HG02571 (cell line): Measurements from ENCODE around the gene ATRN.

Source experiments
- ATAC-seq: cut with Tn5 transposase; IDR thresholded peaks from one replicate; pipeline ENCODE4 v1.9.1; 2021; ENCODE audit warnings: mild to moderate bottlenecking, moderate library complexity; ENCODE audit not compliant: unreplicated experiment

The ATRN gene

DNA sequence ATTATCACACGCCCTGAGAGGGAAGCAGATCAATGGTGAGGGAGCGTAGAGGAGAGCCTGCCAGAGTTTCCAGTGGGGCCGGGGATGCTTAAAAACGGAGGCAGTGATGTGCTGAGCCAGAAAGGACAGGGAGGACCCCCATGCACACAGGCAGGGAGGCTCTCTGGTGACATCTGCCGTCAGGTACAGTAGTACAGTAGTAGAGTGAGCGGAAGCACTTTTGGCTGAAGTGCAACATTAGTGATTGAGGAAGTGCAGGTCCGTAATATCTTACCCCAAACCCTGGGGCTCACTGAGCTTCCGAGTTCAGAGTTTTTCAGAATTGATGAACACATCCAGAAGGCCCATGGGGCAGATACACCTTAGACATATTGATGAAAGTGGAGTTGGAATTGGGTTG lies 150.3 kb downstream of the ATRN start:
- no peak for ATAC-seq

DNA sequence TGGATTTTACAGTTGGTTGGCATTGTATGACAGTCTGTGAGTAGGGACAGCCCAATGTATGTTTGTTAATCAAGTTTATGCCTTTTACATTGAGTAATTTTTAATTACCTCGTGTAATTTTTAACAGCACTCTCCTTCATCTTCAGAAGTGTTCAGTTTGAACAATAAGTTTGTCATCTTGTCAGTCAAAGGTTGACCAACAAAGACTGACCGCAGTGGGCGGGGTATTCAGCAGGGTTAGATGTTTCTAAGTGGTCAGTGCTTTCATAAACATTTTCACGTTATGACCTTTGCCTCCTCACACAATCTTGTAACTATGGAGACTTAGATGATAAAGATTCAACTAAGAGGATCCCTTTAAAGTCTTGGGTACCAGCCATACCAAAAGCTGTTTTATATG lies 151.6 kb downstream of the ATRN start:
- ATAC-seq = no peak

DNA sequence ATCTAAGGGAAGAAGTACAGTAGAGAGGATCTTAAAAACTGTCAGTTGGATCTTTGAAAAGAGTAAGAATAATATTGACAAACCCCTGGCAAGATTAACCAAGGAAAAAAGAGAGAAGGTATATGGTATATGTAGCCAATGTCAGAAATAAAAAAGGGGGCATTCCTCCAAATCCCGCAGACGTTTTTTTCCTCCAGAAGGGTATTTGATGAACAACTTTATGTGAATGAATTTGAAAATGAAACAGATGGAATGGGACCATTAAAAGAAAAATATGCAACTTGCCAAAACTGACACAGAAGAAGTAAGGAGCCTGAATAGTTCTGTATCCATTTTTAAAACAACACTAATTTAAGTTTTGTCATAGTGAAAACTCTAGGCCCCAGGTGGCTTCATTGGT lies 156.7 kb downstream of the ATRN start:
- ATAC-seq = no peak

DNA sequence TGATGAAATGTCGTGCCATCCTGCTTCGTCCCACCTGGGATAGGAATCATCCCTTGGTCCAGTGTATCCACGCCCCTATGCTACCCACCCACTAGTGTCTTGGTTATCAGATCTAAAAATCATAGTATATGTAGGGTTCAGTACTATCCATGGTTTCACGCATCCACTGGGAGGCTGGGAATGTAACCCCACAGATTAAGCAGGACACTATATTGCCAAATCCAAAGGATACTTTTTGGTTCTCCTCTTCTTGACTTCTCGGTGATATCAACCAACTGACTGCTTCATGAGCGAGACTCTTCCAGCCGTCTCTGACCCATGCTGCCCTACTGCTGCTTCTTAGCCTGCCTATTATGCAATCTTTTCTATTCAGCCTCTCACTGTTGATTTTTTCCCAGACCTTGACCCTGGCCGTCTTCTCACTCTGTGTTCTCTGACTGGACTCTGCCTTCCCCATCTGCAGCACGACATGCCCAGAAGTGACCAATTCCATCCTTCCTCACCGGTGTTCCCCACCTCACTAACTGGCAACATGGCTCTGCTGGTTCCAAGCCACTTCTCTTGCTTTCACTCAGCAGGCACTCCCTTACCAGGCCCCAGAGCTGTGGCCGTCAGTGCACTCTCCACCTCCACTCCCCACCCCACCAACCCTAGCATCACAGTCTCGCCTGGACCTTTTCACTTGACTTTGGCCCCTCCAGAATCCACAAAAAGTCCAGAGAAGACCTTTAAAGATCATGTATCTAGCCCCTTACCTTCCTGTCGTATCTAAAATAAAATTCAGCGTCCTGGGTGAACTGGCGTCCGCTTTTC lies 157.9 kb downstream of the ATRN start:
- no peak for ATAC-seq

DNA sequence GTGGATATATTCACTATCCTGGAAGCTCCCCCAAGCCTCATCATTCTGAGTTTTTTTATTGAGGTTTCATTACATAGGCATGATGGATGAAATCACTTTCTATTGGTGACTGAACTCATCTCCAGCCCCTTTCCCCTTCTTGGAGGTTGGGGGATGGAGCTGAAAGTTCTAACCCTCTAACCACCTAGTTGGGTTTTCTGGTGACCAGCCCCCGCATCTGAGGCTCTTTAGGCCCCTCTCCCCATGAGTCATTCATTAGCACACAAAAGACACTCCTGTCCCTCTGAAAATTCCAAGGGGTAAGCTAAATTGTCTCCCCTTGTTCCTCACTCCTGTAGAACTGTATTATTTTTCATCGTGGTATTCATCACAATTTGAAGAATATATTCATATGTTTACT lies 159.1 kb downstream of the ATRN start:
- ATAC-seq = no peak

DNA sequence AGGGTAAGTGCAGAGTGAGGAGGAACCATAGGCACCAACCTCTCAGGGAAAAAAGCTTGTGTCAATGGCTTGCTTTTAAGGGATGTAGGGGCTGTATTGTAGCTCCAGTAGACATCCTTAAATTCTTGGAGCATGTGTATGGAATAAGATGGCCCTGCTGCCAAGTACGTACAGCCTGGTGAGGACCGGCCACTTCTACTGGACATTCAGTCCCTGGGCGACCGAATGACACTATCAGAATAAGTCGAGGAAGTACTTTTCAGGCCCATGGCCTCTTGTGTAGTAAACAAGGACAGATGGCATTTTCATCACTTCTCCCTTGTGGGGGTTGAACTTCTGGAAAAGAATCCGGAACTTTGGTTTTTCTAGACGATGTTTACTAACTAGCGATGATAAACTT lies 159.6 kb downstream of the ATRN start:
- no peak for ATAC-seq

DNA sequence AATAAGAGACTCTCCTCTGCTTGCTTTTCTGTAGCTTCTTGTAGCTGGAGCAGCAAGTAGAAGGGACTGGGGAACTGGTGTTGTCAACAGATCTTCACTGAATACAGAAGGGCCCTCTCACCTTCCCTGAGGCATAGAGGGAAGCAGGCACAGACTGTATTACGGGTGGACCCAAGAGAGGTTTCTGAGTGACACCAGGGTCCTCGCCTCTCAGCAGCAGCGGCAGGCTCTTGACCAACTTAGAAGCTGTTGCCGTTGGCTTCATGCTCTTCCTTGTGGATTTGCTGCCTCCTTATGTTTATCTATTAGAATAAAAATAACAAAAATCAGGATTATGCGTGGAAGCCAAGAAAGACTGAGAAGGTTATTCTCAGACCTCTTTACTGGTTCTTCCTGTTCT lies 160.7 kb downstream of the ATRN start:
- no peak for ATAC-seq

DNA sequence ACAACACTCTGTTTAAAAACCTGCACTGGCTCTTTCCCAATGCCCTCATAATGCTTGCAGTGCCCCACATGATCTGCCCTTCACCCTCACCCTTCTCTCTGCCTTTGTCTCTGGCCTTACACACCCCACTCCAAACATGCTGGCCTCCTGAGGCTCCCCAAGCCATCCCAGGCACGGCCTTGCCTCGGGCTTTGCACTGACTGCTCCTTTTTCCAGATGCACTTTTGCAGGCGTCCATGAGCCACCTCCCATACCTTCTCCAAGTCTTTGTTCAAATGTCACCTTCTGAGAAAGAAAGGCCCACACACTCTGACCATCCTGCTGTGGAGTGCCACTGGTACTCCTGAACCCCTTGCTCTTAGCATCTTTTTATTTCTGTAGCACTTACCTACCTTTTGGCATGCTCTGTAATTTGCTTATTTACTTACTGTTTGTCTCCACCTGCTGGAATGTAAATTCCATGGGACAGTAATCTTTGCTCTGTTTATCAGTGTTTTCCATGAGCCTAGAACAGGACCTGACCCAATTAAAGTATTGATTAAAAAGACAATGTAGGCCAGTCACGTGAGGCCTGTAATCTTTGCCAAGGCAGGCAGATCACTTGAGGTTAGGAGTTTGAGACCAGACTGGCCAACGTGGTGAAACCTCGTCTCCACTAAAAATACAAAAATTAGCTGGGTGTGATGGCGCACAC lies 161.6 kb downstream of the ATRN start:
- no peak for ATAC-seq

DNA sequence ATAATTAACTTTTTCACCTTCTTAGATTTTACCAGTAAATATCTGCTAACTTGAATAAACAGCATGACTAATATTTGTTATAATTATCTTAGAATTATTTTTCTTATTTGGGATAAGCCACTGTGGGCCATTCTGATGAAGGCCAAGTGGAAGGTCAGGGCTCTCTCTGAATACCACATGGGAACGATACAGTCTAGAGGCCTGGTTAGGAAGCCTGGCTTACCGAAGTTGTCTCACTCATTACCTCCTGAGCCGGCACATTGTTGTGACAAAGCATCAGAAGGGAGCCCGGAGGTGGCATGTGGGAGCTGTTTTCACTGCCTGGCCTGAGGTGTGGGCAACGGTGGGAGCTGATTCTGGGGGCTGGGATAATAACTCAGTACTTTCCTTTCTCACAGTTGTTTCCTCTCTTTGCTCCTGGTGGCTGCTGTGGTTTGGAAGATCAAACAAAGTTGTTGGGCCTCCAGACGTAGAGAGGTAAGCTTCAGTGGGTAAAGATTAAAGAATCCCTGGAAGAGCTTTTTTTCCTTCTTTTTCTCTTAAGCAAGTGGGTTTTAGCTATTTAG lies 163.2 kb downstream of the ATRN start:
- ATAC-seq = no peak

DNA sequence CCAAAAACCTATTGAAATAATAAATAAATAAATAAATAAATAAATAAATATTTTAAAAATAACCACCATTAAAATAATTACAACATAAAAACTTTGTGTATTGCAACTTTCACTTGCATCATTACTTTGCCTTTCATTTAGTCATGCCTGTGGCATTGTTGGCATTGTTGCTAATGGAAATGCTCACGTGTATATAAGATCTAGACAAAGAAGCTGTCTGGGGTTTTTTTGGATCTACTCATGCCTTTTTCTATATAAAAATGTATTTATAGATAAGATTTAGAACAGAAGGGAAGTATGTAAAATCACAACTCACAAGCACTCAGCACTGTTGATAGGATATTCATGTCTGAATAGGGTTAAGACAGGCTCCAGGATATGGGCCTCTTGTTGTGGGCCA lies 164.5 kb downstream of the ATRN start:
- ATAC-seq = no peak

DNA sequence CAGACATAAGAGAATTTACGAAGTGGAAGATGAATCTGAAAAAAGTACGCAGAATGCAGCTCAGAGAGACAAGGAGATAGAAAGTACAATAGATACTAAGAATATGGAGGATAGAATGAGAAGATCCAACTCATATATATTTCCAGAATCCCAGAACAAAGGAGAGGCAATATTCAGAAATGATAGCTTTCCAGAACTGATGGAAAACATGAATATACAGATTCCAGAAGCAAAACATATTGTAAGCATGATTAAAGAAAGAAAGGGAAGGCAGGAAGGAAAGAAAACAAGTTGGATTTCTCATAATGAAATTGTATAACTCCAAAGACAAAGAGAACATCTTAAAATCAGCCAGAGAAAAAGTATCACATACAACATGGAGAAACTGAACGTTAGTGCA lies 169.4 kb downstream of the ATRN start:
- ATAC-seq = no peak

DNA sequence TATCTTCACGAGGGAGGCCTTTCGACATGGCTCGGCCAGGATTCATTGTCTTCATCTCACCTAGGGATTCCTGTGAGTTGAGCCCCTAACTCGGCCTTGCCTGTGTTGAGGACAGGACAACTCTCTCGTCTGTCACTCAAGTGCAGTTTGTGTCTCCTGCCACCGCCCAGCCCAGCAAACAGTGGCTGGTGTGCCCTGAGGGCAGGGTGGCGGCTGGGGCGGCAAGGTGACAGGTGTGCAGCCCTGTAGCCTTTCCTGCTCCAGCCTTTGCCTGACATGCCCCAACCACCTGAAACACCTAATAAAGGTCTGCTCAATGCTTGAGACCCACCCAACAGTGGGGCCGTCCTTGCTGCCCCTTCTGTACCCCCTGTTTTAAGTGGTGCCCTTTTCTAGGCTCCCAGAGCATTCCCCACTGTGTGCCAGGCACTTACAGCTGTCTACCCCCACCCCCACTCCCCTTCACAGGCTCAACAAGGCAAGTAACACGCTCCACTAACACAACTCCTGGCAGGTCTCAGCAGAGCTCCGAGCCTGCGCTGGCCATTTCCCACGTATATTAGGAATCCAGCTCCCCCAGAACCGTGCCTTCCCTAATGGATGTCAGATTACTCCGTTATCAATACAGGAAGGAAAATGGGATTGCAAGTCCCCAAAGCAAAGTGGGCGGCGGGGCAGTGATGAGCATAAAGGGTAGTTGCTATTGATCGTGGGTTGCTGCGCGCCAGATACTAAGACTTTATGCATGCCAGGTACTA lies 174.7 kb downstream of the ATRN start:
- ATAC-seq = no peak

DNA sequence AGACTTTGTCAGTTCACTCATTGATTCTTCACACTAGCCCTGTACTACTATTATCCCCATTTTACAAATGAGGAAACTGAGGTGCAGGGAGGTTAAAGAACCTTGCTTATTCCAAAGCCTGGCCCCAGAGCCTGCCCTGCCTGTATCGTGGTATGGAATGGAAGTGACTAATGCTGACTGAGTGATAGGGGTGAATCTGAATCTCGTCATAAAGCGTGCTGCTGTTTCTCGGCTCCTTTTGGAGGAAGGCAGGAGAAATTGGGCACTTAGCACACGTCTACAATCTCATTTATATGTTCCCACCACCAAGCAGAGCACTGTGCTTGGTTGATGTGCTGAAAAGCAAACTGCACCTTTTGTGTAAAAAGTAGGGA lies 175.2 kb downstream of the ATRN start:
- no peak for ATAC-seq

DNA sequence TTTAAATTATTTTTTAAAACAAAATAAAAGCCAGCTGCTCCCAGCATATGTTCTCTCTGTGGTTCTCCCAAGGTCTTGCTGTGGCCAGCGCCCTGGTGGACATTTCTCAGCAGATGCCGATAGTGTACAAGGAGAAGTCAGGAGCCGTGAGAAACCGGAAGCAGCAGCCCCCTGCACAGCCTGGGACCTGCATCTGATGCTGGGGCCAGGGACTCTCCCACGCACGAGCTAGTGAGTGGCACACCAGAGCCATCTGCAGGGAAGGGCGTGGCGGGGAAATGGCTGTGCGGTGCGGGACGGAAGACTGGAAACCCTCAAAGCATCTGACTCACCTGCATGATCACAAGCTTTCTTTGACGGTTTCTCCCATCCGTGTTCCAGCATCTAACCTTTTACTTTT lies 175.8 kb downstream of the ATRN start:
- ATAC-seq = no peak

DNA sequence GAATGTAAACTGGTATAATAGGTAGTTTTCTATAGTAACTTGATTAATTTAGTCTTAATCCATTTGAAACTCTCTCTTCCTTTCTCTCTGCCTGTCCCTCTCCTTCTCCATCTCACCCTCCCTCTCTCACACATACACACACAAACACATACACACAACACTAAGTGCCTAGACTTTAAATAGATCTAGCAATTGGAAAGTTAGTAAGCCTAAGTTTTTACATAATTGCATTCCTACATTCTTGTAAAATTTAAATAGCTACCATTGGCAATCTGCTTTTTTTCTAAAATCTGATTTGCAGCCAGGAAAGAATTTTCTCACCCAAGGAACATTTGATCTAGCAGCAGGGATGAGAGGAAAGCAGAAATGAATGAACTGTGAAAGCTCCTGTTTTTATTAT lies 176.7 kb downstream of the ATRN start:
- ATAC-seq = no peak

DNA sequence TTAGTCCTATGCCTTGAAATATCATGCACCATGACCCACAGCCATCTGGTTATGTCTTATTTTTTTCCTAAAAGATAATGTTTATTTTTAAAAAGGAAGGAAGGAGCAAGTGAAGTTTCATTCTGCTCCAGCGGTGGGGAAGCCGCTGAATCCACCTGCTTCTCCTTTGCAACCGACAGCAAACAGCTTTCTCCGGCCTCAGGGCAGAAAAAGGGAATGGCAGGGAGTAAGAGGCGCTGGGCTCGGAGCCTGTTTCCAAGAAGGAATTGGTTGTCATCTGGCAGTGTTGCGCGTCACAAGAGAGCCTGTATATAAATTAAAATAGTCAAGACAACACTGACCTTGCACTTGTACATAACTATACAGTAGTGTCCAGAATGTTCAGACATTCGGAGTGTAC lies 178.1 kb downstream of the ATRN start:
- no peak for ATAC-seq

DNA sequence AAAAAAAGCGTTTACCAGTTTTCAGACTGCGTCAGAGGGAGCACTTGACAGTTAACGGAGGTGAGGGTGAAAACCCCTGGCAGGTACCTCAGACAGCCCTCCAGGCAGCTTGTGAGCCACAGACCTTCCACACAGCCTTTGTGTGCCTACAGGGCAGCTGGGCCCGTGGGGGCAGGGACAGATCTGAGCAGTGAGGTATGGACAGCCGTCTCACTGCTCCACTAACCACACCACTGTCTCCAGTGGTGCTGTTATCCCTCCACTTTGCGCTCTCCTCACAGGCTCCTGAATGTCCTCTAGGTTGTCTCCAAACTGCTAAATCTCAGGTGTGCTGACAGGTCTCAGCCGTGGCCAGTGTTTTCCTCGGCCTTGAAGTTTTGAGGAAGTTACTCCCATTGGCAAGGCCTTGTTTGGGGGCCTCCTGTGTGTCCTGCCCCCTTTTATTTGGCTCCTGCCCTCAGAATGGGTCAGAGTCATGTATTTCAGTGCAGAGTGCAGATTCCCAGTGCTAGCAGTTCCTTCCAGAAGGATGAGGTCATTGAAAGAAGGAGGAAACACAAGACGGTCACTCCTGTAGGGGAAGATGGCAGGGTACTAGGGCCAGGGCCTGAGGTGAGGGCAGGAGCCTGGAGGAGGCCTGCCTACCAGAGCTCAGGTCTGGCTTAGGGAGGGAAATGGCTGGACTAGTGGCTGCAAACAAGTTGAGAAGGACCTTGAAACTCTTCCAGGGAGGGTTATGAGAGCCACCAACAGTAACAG lies 180.6 kb downstream of the ATRN start:
- ATAC-seq = no peak

DNA sequence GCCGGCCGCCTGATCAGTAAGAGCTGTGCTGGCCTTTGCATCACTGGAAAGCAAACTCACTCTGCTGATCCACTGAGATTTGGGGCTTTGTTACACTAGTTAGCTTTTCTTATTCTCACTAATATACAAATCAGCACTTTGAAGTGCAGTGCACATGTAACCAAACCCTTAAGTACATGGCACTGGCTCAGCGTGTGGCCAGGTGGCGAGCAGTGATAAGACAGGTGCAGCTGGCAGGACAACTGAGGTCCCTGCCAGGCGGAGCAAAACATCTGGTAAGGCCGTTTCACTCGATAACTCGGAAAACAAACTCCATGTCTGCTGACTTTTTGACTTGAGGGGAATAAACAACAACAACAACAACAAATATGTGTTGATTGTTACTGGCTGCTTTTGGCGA lies 181.4 kb downstream of the ATRN start:
- no peak for ATAC-seq

DNA sequence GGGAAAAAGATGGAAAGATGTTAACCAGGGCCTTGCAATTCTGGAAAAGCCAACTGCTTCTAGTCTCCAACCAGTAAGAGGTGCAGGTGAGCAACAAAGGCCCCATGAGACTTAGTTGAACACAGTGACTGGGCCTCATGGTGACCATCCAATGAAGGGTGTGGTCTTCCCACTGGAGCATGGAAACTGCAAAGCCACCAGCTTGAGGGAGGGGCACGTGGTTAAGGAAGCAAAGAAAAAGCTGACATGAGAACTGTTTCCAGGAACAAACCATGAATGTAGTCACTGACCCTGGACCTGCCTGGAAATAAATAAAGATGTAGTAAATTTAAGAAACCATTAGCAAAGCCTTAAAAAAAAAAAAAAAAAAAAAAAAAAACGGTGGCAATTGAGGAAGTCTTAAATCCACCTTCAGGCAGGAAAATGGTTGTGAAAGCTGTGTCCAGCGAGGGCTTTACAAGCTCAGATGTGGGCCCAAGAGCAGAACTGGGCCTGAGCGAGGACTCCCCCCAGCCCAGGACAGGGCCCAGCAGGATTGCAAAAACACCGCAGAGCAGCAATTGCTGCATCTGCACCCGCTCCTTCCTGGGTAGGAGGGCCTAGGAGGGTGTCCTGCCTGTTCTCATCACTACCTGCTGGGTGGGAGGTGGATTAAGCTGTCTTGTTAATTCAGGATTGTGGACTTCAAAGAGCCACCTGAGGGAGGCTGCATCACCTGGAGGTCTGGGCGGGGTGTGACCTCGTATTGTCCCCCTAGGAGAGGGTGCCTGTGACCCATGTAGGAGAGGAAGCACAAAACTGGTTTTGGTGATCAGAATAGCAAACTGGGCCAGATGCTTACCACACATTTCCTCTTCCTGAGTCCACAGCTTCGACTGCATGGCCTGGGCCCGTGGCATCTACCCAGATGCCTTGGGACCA lies 182.1 kb downstream of the ATRN start:
- ATAC-seq = no peak

DNA sequence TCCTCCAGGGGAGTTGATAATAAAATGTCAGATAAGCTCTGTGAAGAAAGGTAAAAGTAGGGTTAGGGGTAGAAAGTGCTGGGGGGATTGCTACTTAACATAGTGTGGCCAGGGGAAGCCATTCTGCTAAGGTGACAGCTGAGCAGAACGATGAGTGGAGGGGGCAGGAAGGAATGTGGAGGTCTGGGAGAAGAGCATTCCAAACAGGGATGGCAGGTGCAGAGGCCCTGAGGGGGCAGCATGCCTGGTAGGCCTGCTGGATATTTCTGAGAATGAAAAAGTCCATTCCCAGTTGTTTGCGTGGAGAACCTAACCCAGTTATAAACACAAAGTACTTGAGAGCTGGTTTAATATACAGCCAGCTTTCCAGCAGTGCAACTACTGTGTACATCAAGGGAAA lies 183.1 kb downstream of the ATRN start:
- ATAC-seq = no peak
